Natural killer cell treated with Interleukin-12 subunit alpha and Interleukin-12 subunit beta and Interleukin-15 and Interleukin-18, amount 100 ng/mL, for 72 hours (primary cell): Measurements from ENCODE around the gene DMAP1. TPM values are rescaled to one million over a fixed set of nuclear protein-coding genes. Genes with fewer than 3 reads are reported as not detected.

Source experiments
- ATAC-seq, 2 donors: fragments of 150-1000 bp; cut with Tn5 transposase in 1 of 2; sonication (Bioruptor Pico), chemical (Tn5 transposase) in 1 of 2; 2 replicates each; pipeline ENCODE4 v1.10.0; 2021
- DNase-seq: peaks from one replicate; pipeline ENCODE4 v3.0.0; 2022; ENCODE audit warnings: low spot score
- H3K27ac Mint-ChIP-seq, 2 donors: 1 replicate in 1 of 2; 2 replicates in 1 of 2; pipeline ENCODE4 v1.8.0; 2022; ENCODE audit warnings: mixed read lengths in 2 of 2, mild to moderate bottlenecking in 1 of 2, moderate library complexity in 1 of 2
- H3K27me3 Mint-ChIP-seq, 2 donors: 1 replicate in 1 of 2; 2 replicates in 1 of 2; pipeline ENCODE4 v1.8.0; 2022; ENCODE audit warnings: mixed read lengths in 2 of 2
- H3K36me3 Mint-ChIP-seq: one replicate; pipeline ENCODE4 v1.8.0; 2022; ENCODE audit warnings: mixed read lengths
- H3K4me1 Mint-ChIP-seq, 2 donors: 1 replicate in 1 of 2; 2 replicates in 1 of 2; pipeline ENCODE4 v1.8.0; 2022; ENCODE audit warnings: low read depth in 2 of 2, mixed read lengths in 2 of 2, mild to moderate bottlenecking in 1 of 2
- H3K4me3 Mint-ChIP-seq: one replicate; pipeline ENCODE4 v1.8.0; 2022; ENCODE audit warnings: mixed read lengths
- H3K9me3 Mint-ChIP-seq: 2 replicates; pipeline ENCODE4 v1.8.0; 2022; ENCODE audit warnings: mixed read lengths
- total RNA-seq, 2 donors: library from RNA; stranded (reverse); gene quantifications; one replicate each; pipeline ENCODE4 v1.2.3, GENCODE V29; 2022

The DMAP1 gene
- total RNA-seq, 2 donors from 2014 or later, result 36.9 to 52.2 TPM

DNA sequence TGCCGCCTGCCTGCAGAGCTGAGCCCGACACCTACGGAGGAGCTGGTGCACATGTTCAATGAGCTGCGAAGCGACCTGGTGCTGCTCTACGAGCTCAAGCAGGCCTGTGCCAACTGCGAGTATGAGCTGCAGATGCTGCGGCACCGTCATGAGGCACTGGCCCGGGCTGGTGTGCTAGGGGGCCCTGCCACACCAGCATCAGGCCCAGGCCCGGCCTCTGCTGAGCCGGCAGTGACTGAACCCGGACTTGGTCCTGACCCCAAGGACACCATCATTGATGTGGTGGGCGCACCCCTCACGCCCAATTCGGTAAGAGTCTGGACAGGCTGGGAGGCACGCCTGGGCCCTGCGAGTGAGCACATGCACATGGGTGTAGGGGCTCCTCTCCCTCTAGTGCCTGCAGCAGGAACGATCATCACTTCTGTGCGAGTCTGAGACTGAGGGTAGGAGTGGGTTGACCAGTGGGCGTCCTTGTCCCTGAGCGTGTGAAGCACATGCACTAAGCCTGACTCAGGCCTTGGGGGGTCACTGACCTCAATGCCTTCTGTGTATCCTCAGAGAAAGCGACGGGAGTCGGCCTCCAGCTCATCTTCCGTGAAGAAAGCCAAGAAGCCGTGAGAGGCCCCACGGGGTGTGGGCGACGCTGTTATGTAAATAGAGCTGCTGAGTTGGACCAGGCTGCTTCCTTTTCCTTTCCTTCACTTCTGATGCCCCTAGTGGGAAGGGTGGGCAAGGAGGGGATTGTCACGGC, 6.9 kb downstream of the DMAP1 start:
- no peak overlapping the region for H3K4me3 Mint-ChIP-seq
- no peaks in the 10 kb centered on the region for H3K27me3 Mint-ChIP-seq
- H3K27ac Mint-ChIP-seq, result no peak overlapping the region
- H3K36me3 Mint-ChIP-seq, result peaks cover 9% of the 10 kb centered on the region
- DNase-seq (no peak), ATAC-seq (no peak)
- H3K4me1 Mint-ChIP-seq, result peaks cover 19 to 40% of the 10 kb centered on the region in 2 donors
- H3K9me3 Mint-ChIP-seq, result no peaks in the 10 kb centered on the region

DNA sequence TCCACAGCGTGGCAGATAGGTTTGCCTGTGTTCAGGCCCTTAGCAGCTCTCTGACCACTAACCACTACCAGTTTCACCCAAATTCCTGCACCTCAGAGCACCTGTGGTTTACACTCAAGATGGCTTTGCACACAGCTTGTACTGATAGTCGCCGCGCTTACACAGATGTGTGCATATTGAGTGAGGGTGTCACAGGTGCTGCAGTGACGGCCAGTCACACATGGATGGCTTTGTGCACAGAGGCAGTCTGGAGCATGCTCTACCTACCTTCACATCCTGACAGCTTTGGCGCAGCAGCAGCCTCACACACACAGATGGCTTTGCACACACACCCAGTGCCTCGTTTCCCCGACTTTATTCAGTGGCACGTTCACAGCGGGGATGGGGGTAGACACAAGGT, 7.5 kb downstream of the DMAP1 start:
- Mint-ChIP-seq H3K4me3 (no peak overlapping the region), H3K27me3 (no peaks in the 10 kb centered on the region), H3K4me1 (peaks cover 15 to 38% of the 10 kb centered on the region in 2 donors), H3K27ac (no peak overlapping the region), H3K9me3 (no peaks in the 10 kb centered on the region), H3K36me3 (peaks cover 5% of the 10 kb centered on the region)
- no peak for DNase-seq
- no peak for ATAC-seq

DNA sequence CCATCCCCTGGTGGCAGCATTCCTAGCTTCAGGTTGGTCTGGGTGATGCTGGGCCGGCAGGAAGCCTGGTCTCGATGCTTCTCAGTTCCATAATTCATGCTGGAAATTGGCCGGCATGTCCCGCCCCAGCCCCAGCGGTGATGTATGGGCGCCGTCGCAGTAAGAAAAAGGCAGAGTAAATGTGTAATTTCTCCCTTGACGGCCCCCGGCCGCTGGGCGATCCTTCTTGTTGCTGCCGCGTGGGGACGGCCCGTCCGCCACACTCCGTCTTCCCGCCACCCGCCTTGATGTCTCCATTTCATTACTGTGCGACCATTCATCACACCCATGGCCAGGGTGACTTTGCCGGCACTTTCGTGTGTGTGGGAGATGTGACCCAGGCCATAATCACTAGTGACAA, 8.5 kb downstream of the DMAP1 start:
- Mint-ChIP-seq H3K9me3 (no peaks in the 10 kb centered on the region), H3K4me3 (no peak overlapping the region), H3K4me1 (peaks cover 9 to 33% of the 10 kb centered on the region in 2 donors), H3K27ac (no peak overlapping the region), H3K27me3 (no peaks in the 10 kb centered on the region), H3K36me3 (peaks cover 5% of the 10 kb centered on the region)
- no peak for ATAC-seq
- no peak for DNase-seq

DNA sequence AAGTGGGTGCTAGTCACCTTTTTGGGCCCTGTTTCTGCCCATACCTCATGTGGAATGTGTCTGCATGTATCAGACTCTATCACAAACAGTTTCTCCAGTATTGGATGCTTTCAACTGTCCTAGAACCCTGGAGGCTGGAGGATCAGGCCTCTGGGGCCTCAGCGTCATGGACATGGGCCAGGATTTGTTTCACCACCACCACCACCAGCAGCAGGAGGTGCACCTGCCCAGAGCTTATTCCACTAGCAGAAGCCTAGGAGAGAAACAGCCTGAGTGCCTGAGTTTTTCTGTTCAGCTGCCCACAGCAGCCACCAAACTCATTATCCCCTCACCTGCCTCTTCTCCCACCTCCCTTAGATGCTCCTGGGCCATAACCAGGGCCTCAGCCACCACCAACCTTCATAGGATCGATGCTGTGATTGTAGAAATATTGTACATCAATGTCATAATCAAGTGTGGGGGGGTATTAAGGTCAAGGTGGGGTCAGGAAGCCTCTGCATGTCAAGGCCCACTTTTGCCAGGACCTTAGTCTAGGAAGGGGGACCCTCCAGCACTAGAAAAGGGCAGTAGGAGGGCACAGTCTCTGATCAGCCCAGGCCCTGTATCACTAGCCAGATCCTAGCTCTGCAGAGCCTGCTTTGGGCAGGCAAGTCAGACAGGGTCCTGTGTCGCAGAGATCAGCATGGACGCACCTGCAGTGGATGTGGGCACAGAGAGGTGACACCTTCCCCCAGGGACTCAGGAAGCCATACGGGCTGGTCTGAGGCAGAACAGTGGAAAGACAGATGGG, 9.3 kb downstream of the DMAP1 start:
- DNase-seq, result no peak
- H3K27me3 Mint-ChIP-seq, result no peaks in the 10 kb centered on the region
- peaks cover under 1 to 26% of the 10 kb centered on the region in 2 donors for H3K4me1 Mint-ChIP-seq
- H3K36me3 Mint-ChIP-seq, result no peaks in the 10 kb centered on the region
- ATAC-seq, result no peak
- no peaks in the 10 kb centered on the region for H3K9me3 Mint-ChIP-seq
- H3K27ac Mint-ChIP-seq, result no peak overlapping the region
- no peak overlapping the region for H3K4me3 Mint-ChIP-seq

DNA sequence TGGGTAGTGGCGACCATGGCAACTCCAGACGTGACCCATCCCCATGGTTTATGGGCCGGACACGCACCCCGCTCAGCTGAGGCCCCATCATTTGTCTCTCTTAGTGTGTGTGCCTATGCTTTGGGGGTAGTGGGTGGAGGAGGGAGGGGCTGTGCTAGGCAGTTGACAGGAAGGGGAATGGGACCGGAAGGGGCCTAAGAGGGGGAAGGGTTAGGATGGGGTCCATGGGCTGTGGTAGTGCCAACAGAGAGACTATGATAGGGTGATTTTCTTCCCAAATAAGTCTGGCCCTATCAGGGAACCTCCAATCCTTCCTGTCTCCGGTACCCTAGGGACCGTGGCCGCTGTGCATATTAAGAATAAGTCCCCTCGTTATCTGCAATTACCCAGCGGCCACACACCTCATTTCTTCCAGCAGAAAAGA, 9.9 kb downstream of the DMAP1 start:
- DNase-seq (no peak), ATAC-seq (no peak)
- Mint-ChIP-seq H3K4me3 (no peak overlapping the region), H3K27me3 (no peaks in the 10 kb centered on the region), H3K9me3 (no peaks in the 10 kb centered on the region), H3K4me1 (peaks cover 0 to 24% of the 10 kb centered on the region in 2 donors), H3K27ac (no peak overlapping the region), H3K36me3 (no peaks in the 10 kb centered on the region)

DNA sequence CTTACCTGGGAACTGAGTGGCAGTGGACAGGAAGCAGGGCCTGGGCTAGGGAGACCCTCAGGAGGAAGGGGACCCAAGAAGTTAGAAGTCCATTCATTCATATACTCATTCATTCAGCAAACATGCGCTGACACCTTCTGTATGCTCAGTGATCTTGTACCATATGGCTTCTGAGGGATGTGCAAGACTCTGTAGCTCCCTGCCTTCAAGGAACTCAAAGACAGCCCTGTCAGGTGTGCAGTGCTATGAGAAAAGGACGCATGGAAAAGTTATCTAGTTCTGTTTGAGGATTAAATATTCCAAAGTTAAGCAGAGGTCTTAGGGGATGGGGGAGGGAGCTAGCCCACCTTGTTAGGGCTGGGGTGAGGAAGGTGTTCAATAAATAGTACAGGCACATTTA, 12.5 kb downstream of the DMAP1 start:
- Mint-ChIP-seq H3K9me3 (no peaks in the 10 kb centered on the region), H3K4me1 (peaks cover 0 to 14% of the 10 kb centered on the region in 2 donors), H3K36me3 (no peaks in the 10 kb centered on the region), H3K4me3 (no peak overlapping the region), H3K27me3 (no peaks in the 10 kb centered on the region), H3K27ac (no peak overlapping the region)
- ATAC-seq (no peak), DNase-seq (no peak)

DNA sequence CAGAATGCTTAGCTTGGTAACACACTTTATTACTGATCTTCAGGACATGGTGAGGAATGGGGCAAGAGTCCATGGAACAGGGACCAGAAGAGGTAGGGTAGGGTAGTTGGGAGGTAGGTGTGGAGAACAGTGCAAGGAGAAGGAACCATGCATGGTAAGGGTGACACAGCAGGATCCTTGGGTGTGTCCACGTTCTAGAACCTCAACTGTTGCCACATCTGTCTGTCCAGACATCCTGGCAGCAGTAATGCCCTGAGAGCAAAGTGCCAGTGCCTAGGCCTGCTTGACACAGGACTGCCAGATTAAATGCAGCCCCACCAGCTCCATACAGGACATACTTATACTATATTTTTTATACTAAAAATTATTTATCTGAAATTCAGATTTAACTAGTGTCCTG, 13.9 kb downstream of the DMAP1 start:
- Mint-ChIP-seq H3K9me3 (no peaks in the 10 kb centered on the region), H3K36me3 (no peaks in the 10 kb centered on the region), H3K27me3 (no peaks in the 10 kb centered on the region), H3K4me3 (no peak overlapping the region), H3K27ac (no peak overlapping the region), H3K4me1 (peaks cover 0 to 14% of the 10 kb centered on the region in 2 donors)
- DNase-seq, result no peak
- ATAC-seq, result peak in 1 of 2 donors; percentile 48

DNA sequence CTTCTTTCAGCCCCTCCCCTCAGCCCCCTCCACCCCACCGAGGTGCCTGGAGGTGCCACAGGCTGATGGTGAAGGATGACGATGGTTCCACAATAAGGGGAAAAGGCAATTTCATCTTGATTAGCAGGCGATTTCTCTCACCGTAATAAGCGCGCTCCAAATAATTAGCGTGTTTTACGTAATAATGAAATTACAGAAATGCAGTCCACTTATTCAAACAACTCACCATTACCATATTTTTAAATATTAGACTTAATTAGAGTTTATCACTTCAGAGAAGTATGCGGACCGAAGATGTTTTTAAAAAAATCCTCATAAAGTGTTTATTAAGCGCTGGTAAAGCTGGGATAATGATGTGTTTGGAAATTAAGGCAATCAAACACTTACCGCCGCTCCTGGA, 14.9 kb downstream of the DMAP1 start:
- no peaks in the 10 kb centered on the region for H3K9me3 Mint-ChIP-seq
- no peak overlapping the region for H3K4me3 Mint-ChIP-seq
- H3K36me3 Mint-ChIP-seq, result no peaks in the 10 kb centered on the region
- DNase-seq (no peak), ATAC-seq (no peak)
- no peaks in the 10 kb centered on the region for H3K27me3 Mint-ChIP-seq
- H3K27ac Mint-ChIP-seq, result no peak overlapping the region
- H3K4me1 Mint-ChIP-seq, result peaks cover 0 to 8% of the 10 kb centered on the region in 2 donors

DNA sequence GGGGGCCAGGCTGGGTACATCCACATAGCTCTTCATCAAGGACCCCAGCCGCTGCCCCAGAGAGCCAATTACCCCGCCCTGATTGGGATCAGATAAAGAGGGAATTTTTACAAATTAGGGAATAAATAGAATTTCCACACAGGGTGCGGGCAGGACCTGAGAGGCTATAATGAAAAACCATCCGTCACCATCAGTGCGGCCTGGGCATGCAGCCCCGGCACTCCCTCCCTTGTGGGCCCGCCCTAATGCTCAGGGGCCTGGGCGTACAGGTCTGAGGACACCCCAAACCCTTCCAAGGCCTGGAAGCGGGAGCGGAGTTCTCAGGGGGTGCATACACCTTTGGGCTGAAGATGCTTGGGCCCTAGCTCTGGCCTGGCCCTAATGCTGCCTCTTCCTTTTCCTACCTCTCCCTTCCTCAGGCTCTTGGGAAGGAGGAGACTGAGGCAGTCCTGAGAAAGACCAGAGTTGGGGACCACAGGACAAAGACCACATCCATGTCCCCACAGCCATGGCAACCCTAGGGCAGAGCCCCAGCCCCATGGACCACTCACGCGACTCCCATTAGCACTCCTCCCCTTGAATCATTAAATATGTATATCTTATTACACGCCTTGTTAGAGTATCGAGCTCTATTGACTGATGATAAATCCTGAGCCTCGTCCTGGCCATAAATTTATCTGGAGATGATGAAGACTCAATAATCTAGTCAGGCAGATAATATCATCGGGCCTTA, 16.3 kb downstream of the DMAP1 start:
- Mint-ChIP-seq H3K4me3 (no peak overlapping the region), H3K36me3 (no peaks in the 10 kb centered on the region), H3K27ac (no peak overlapping the region), H3K27me3 (no peaks in the 10 kb centered on the region), H3K9me3 (no peaks in the 10 kb centered on the region), H3K4me1 (no peaks in the 10 kb centered on the region)
- DNase-seq (no peak), ATAC-seq (no peak)

DNA sequence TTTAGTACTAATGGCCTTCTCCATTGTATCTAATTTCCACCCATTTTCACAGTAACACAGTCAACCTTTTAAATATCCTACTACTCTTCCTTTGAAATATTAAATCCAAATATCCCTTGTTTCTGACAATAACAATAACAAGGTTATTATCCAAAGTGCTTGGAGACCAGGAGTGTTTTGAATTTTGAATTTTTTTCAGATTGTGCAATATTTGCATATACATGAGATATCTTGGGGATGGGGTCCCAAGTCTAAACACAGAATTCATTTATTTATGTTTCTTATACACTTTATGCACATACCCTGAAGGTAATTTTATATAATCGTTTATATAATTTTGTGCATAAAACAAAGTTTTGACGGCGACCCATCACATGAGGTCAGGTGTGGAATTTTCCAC, 17.5 kb downstream of the DMAP1 start:
- H3K36me3 Mint-ChIP-seq, result no peaks in the 10 kb centered on the region
- H3K4me1 Mint-ChIP-seq, result no peaks in the 10 kb centered on the region
- DNase-seq (no peak), ATAC-seq (no peak)
- H3K9me3 Mint-ChIP-seq, result no peaks in the 10 kb centered on the region
- H3K4me3 Mint-ChIP-seq, result no peak overlapping the region
- H3K27ac Mint-ChIP-seq, result no peak overlapping the region
- H3K27me3 Mint-ChIP-seq, result no peaks in the 10 kb centered on the region

DNA sequence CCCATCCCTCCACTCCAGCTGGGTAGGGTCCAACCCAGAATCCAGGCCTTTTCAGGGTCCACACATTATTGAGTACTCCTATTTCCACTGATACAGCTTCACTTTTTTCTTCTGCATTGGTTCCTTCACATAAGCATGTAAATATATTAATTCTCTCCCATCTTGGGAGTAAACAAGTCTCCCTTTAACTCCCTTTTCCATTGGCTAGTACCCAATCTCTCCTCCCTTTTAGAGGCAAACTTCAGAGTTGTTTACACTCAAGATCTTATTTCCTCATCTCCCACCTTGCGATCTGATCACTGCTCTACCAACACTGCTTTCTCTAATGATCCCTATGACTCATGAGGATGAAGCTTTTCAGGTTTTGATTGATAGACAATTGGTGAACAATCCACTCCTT, 20.3 kb downstream of the DMAP1 start:
- ATAC-seq (no peak), DNase-seq (no peak)
- Mint-ChIP-seq H3K36me3 (no peaks in the 10 kb centered on the region), H3K4me1 (no peaks in the 10 kb centered on the region), H3K27ac (no peak overlapping the region), H3K27me3 (no peaks in the 10 kb centered on the region), H3K9me3 (no peaks in the 10 kb centered on the region), H3K4me3 (no peak overlapping the region)

DNA sequence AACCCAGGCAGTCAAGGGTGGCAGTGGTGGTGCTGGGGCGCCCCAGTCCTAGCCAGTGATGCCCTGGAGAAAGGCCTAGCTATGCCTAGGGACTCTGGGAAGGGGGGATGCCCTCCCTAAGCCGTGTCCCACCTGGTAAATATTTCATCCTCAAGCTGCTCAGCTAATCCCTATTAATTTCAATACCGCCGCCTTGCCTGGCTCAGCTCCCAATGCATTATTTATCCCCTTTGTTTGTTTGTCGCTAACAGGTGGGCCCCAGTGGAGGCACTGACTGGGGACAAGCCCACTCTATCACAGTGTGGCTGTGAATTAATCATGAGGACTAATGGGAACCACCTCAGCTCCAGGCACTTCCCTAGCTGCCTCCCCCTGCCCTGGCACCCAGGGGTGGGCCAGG, 22.5 kb downstream of the DMAP1 start:
- no peak overlapping the region for H3K4me3 Mint-ChIP-seq

DNA sequence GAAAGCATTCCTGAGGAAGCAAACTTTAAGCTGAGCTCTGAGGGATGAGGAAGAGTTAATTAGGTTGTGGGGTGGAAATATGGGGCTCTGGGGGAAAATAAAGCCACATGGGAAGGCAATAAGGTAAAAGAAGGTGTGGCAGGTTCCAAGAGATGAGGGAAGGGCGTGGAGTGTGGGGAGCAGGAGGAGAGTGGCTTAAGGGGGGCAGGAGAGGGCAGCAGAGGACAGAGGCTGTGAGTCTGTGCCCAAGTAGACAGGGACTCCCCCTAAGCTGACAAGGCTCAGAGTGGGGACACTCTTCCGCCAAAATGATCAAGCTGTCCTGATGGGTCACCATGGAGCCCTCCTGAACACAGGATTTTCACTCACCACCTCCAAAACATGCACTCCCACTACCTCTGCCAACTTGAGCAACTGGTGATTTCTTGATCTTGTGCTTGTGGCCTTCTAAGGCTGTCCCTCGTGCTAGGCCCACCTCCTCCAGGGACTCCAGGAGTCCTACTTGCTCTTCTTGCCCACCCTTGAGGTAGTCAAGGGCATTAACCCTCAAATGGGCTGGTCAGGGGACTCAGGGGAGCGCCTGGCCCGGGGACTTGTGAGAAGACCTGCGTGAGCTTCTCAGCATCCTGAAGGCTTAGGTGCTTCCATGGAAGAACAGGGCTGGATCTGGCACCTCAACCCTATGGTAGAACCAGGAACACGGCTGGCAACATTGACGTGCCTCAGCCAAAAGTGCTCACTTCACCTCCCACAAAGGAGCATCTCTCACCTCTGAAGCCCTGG, 23.4 kb downstream of the DMAP1 start:
- no peak for DNase-seq
- Mint-ChIP-seq H3K9me3 (no peaks in the 10 kb centered on the region), H3K4me1 (peaks cover 0 to 3% of the 10 kb centered on the region in 2 donors), H3K36me3 (no peaks in the 10 kb centered on the region), H3K27ac (no peak overlapping the region), H3K27me3 (no peaks in the 10 kb centered on the region), H3K4me3 (no peak overlapping the region)
- ATAC-seq, result no peak

More for the DNA sequence above, 22.5 kb downstream of the DMAP1 start:
- Mint-ChIP-seq H3K9me3 (no peaks in the 10 kb centered on the region), H3K36me3 (no peaks in the 10 kb centered on the region), H3K4me1 (peaks cover 0 to 3% of the 10 kb centered on the region in 2 donors), H3K27ac (no peak overlapping the region), H3K27me3 (no peaks in the 10 kb centered on the region)
- DNase-seq (no peak), ATAC-seq (no peak)
